ENCODE measurements around the gene RGS2. TPM values are rescaled to one million over a fixed set of nuclear protein-coding genes. Genes with fewer than 3 reads are reported as not detected.

Gene RGS2
- total RNA-seq, 1 experiment from 2014 or later: 0.50 TPM

DNA sequence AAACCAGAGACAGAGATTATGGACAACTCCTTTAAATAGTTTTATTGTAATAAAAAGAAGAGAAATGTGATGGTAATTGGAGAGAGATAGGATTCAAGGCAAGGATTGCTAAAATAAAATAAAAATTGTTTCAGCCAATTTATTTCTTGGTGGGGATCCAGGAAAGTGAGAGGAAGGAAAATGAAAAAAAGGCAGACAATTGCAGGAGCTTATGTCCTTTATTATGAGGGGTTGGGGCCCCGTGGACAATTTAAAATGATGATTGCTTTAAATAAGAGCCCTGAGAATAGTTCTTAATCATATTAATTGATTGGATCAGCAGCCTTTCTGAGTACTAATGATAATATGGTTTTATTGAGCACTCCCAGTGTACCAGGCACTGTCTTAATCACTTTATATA lies 40.2 kb downstream of the RGS2 start:
- Histone ChIP-seq H3K4me3 (no peak overlapping the region), H3F3A (ENCODE audit: insufficient read depth, low read depth) (no peaks in the 10 kb centered on the region), H4K20me1 (ENCODE audit: insufficient read depth) (no peaks in the 10 kb centered on the region), H3K36me3 (ENCODE audit: low read depth) (no peaks in the 10 kb centered on the region), H3K27ac (no peak overlapping the region), H2AFZ (no peak overlapping the region), H3K79me2 (ENCODE audit: low read depth) (no peaks in the 10 kb centered on the region), H3K9me3 (ENCODE audit: insufficient read depth, low read depth) (no peaks in the 10 kb centered on the region), H3K9me2 (ENCODE audit: insufficient read depth) (no peaks in the 10 kb centered on the region), H3K4me2 (no peak overlapping the region), H3K4me1 (replicated peaks; ENCODE audit: insufficient read depth) (no peaks in the 10 kb centered on the region), H3K27me3 (ENCODE audit: insufficient read depth, low read depth) (no peaks in the 10 kb centered on the region)
- ChIA-PET CTCF (no interaction called here), POLR2A (ENCODE audit: unreplicated experiment) (no interaction called here)
- DNase-seq: no peak
- intact Hi-C loops (cut with micrococcal nuclease; ENCODE audit: unreplicated experiment): no loop called here
- TF ChIP-seq, protein P1, sequence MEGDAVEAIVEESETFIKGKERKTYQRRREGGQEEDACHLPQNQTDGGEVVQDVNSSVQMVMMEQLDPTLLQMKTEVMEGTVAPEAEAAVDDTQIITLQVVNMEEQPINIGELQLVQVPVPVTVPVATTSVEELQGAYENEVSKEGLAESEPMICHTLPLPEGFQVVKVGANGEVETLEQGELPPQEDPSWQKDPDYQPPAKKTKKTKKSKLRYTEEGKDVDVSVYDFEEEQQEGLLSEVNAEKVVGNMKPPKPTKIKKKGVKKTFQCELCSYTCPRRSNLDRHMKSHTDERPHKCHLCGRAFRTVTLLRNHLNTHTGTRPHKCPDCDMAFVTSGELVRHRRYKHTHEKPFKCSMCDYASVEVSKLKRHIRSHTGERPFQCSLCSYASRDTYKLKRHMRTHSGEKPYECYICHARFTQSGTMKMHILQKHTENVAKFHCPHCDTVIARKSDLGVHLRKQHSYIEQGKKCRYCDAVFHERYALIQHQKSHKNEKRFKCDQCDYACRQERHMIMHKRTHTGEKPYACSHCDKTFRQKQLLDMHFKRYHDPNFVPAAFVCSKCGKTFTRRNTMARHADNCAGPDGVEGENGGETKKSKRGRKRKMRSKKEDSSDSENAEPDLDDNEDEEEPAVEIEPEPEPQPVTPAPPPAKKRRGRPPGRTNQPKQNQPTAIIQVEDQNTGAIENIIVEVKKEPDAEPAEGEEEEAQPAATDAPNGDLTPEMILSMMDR (conservative IDR thresholded peaks at IDR 0.05): no peak
- TF ChIP-seq EZH2 (IDR thresholded peaks at IDR 0.05; ENCODE audit: low read depth): no peak
- BruUV-seq (replicated peaks): no TSS peak

DNA sequence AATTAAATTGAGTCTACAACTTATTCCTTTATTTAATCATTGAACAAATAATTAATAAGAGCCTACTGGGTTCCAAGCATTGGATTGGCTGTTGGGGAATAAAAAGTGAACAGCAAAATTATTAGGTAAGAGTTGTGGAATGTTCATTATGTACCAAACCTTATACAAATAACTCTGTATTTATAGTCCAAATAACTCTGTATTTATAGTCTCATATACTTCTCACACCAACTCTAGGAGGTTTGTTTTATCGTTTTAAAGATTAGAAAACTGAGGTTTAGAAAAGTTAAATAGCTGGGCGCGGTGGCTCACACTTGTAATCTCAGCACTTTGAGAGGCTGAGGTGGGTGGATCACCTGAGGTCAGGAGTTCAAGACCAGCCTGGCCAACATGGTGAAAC lies 40.6 kb downstream of the RGS2 start:
- Histone ChIP-seq H2AFZ (no peak overlapping the region), H3K27me3 (ENCODE audit: insufficient read depth, low read depth) (no peaks in the 10 kb centered on the region), H3K9me2 (ENCODE audit: insufficient read depth) (no peaks in the 10 kb centered on the region), H3K79me2 (ENCODE audit: low read depth) (no peaks in the 10 kb centered on the region), H3K27ac (no peak overlapping the region), H3K4me2 (no peak overlapping the region), H3K4me1 (replicated peaks; ENCODE audit: insufficient read depth) (no peaks in the 10 kb centered on the region), H3K9me3 (ENCODE audit: insufficient read depth, low read depth) (no peaks in the 10 kb centered on the region), H3F3A (ENCODE audit: insufficient read depth, low read depth) (no peaks in the 10 kb centered on the region), H3K36me3 (ENCODE audit: low read depth) (no peaks in the 10 kb centered on the region), H3K4me3 (no peak overlapping the region), H4K20me1 (ENCODE audit: insufficient read depth) (no peaks in the 10 kb centered on the region)
- ChIA-PET POLR2A (ENCODE audit: unreplicated experiment) (no interaction called here), CTCF (no interaction called here)
- no TSS peak for BruUV-seq (replicated peaks)
- TF ChIP-seq EZH2 (IDR thresholded peaks at IDR 0.05; ENCODE audit: low read depth): no peak
- TF ChIP-seq, protein P1 (conservative IDR thresholded peaks at IDR 0.05): no peak
- DNase-seq: no peak
- intact Hi-C loops (cut with micrococcal nuclease; ENCODE audit: unreplicated experiment): no loop called here

DNA sequence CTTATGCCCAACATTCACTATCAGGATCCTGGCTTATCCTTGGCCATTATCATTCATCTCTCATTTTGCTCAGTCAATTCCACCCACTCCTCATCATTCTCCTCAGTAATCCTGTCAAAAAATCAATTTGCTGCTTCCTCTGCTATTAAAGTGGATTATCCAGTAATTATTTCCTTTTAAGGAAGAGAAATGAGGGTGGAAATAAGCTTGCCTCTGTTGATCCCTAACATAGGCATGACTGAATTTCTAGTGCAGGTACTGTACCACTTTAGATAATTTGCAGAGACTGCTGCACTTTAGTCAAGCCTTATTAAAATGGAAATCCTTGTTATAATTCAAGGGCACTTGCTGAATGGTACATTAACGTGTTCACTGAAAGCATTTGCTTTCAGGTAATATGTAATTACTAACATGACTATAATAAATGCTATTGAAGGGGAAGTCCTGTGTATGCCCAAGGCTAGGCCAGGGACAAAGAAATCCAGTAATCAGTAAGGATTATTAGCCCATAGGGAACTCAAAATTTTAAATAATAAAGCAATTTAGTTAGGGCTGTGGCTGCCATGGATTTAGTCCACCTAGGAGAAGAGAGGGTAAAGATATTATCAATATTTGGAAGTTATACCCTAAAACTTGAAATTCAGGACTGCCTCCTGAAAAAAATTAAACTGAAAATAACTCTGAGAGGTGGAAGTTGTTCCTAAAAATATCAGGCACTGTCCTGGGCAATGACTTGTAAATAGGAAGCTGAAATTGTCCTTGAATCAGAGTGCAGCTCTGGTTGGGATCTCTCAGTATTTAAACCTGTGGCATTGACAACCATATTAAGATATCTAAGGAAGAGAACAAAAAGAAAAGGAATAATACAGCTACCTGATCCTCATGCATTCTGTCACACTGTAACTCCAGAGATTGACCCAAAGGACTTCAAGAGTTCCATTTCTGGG lies 43.4 kb downstream of the RGS2 start:
- H3K27me3 ChIP-seq (ENCODE audit: insufficient read depth, low read depth): no peaks in the 10 kb centered on the region
- H3K4me1 ChIP-seq (replicated peaks; ENCODE audit: insufficient read depth): no peaks in the 10 kb centered on the region
- no peaks in the 10 kb centered on the region for H3K9me3 ChIP-seq (ENCODE audit: insufficient read depth, low read depth)
- TF ChIP-seq EZH2 (IDR thresholded peaks at IDR 0.05; ENCODE audit: low read depth): no peak
- TF ChIP-seq, protein P1 (conservative IDR thresholded peaks at IDR 0.05): no peak
- no peak for DNase-seq
- intact Hi-C loops (cut with micrococcal nuclease; ENCODE audit: unreplicated experiment): no loop called here
- no peaks in the 10 kb centered on the region for H3K9me2 ChIP-seq (ENCODE audit: insufficient read depth)
- ChIA-PET CTCF (no interaction called here), POLR2A (ENCODE audit: unreplicated experiment) (no interaction called here)
- H2AFZ ChIP-seq: no peak overlapping the region
- H3K4me2 ChIP-seq: no peak overlapping the region
- BruUV-seq (replicated peaks): no TSS peak
- H3F3A ChIP-seq (ENCODE audit: insufficient read depth, low read depth): no peaks in the 10 kb centered on the region
- no peaks in the 10 kb centered on the region for H3K79me2 ChIP-seq (ENCODE audit: low read depth)
- no peak overlapping the region for H3K4me3 ChIP-seq
- H3K36me3 ChIP-seq (ENCODE audit: low read depth): no peaks in the 10 kb centered on the region
- no peaks in the 10 kb centered on the region for H4K20me1 ChIP-seq (ENCODE audit: insufficient read depth)
- H3K27ac ChIP-seq: no peak overlapping the region
